GM21367 (cell line): ENCODE results near the gene KLHL26.

Experiments
- ATAC-seq: cut with Tn5 transposase; IDR thresholded peaks from one replicate; pipeline ENCODE4 v1.9.1; 2021; ENCODE audit not compliant: unreplicated experiment

KLHL26 gene

GRCh38 chr19:18612772-18613588 is 23.8 kb upstream of the KLHL26 start, which contains the start of gene TMEM59L:
Gene TMEM59L, plus strand, starts transcription at chr19:18612870. Its CDS starts 89 bp downstream, at chr19:18612959.
- no peak for ATAC-seq

DNA sequence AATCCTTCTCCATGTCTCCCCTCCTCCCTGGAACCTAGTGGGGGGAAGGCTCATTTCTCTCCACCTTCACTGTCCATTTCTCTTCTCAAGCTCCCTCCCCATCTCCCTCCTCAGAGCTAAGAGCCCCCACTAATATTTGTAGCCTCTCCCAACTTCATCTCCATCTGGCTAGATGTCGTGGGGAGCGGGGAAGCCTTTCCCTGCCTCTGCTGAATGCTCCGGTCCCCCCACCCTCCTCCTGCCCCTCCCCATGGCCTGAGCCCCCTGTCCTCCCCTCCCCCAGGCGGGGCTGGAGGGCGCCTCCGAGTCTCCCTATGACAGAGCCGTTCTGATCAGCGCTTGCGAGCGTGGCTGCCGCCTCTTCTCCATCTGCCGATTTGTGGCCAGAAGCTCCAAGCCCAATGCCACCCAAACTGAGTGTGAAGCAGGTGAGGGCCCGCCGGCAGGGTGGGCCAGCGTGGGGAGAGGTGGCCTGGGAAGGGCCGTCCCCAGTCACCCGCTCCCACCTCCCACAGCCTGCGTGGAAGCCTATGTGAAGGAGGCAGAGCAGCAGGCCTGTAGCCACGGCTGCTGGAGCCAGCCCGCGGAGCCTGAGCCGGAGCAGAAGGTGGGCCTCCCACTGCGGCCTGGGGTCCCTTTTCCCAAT is 23.1 kb upstream of the KLHL26 start:
- ATAC-seq, result no peak

- ATAC-seq, result no peak
Observed at GRCh38 chr19:18616023-18616422, 20.8 kb upstream of the KLHL26 start.

- ATAC-seq, result no peak
Observed at GRCh38 chr19:18617562-18617961, 19.3 kb upstream of the KLHL26 start.

DNA sequence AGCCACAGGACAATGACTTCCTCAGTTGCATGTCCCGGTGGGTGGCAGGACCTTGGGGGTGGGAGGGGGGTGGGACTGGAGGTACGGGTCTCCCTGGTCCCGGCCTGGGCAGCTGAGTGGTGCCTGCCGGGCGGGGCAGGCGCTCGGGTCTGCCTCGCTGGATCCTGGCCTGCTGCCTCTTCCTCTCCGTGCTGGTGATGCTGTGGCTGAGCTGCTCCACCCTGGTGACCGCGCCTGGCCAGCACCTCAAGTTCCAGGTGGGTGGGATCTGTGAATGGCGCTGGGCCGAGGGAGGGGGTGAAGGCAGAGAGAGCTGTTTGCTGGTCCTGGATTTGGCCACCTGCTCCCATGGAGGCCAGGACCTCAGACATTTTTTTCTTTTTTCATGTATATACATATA is 18.6 kb upstream of the KLHL26 start:
- no peak for ATAC-seq

GRCh38 chr19:18620311-18620710 is 16.5 kb upstream of the KLHL26 start:
- no peak for ATAC-seq

- no peak for ATAC-seq
Observed at GRCh38 chr19:18620902-18621301, 15.9 kb upstream of the KLHL26 start.

DNA sequence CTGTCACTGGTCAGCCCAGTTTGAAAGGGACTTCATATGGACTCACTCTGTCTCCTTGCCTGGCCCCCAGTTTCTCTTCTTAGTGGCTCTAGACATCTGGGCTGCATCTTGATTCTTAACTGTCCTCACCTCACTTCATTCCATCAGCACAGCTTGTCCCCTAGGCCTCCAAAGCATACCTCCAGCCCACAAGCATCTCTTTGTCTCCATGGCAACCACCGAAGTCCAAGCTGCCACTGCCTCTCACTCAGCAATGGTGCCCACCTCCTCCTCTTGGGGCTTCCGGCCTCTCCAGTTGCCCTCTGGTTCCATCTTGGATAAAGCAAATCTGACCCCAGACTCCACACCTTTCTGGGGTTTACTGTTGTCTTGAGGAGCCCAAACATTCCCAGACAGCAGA is 9.9 kb upstream of the KLHL26 start:
- no peak for ATAC-seq

- ATAC-seq, result no peak
Observed at GRCh38 chr19:18629166-18630088, 7.4 kb upstream of the KLHL26 start.

GRCh38 chr19:18633321-18633720 is 3.5 kb upstream of the KLHL26 start:
- no peak for ATAC-seq

DNA sequence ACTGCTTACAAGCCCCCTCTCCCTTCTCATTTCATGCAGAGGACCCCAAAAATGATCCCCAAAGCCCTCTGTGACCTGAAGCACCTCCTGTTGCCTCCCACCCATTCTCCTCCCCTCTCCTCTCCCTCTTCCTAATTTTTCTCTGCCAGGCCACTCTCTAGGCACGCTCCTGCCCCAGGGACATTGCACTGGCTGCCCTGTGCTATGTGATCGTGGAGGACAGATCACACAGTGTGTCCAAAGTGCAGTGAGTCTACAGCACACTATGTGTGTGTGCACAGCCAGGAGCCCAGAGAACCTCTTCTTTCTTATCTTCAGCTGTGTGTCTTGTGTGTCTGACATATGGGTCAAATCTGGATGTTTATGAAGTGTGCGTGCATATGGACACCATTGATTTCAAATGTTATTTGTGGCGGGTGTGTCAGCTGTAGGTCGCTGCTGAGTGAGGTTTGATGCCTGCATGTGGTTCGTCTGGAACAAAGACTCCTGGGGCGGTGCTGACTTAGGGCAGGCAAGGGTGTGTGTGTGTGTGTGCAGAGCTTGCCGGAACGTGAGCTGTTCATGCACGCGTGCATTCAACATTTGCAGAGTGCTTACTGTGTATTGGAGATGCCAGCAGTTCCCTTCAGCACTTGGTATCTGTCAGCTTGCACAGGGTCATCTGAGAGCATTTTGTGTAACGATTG is 2.1 kb upstream of the KLHL26 start:
- no peak for ATAC-seq

DNA sequence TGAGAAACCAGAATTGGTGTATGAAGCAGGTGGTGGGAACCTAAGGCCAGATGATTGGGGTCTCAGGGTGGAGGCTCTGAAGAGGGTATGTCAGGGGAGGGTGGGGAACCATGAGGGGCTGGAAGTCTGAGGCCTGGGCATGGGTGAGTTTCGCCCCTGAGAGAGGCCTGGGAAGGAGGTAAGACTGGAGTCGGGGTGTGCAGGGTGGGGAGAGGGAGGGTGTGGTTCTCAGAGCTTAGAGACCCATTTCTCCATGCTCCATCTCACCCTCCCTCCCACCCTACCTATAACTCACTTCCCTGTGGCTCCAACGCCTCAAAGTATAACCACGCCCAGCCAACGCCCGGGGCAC is 1.0 kb upstream of the KLHL26 start:
- no peak for ATAC-seq

DNA sequence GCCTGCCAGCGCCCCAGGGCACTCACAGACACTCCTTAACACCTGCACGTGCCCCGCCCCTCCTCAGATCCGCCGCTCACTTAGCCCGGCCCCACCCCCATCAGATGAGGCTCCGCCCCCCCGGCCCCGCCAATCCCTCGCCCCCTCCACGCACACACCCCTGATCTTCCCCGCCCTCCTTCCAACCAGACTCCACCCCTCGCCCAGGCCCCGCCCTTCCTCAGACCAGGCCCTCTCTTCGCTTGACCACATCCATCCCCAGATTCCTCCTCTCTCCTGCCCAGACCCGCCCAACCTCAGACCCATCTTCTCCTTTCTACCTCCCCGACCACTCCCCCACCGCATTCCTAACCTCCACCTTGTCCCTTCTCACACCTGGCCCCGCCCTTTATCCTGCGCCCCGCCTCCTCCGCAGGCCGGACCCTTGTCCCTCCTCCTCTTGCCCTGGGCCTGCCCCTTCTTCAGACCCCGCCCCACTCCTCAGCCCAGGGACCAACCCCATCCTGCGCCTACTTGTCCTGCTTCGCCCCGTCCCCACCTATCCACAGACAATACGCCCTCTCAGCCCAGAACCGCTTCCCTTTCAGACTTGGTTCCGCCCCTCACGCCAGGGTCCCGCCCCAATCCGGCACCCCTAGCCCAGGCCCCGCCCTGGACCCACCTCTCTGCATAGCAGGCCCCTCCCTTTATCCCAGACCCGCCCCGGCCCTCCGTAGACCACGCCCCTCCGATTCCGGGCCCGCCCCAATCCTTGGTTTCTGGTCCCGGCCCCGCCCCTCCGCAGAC is 452 bp upstream of the KLHL26 start:
- ATAC-seq, result peak; percentile 80

DNA sequence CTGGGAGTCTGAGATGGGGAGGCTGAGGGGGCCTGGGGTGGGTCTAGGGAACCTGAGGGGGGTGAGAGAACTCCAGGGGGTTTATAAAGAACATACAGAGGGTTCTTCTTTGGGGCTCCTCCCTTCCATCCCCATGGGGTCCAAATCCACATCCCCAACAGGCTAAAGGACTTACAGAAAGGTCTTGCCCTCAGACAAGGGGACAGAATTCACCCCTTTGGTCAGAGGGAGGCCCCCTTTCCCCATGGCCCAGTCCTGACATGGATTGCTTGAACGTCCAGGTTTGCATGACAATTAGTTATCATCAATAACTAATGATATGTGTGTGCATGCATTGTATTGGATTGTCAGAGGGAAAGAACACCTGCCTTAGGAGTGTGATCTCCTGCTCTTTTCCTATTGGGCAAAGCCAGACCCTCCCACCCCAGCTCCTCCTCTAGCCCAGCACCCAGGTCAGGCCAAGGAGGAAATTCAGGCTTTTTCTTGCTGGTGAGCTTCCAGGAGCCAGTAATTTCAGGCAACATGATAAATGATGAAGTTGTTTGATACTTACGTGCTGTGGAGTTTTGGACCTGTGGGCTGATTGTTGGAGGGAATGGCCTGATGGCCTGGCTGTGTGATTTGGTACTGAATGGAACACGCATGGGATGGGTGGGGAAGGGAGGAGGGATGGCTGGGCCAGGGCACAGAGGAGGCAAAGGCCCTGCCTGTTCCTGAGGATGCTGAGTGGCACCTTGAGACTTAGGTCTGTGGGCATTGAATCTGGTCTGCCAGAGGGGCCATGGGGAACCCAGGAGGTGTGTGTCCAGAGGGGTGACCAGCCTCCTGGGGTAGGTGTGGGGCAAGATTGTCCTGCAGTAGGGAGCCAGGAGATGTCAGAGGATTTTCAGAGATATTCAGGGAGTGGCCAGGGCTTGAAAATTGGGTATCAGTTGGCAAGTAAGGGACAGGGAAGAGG is 1.1 kb downstream of the KLHL26 start:
- ATAC-seq, result no peak

- ATAC-seq, result no peak
Observed at GRCh38 chr19:18639706-18640243, 2.9 kb downstream of the KLHL26 start.

GRCh38 chr19:18644196-18645034 is 7.6 kb downstream of the KLHL26 start:
- ATAC-seq, result no peak

GRCh38 chr19:18645035-18645511 is 8.2 kb downstream of the KLHL26 start:
- ATAC-seq, result no peak
